ENCODE data around the gene DGKK.
"Not testable (repeated sequence)": the region's sequence is repeated elsewhere in the genome, so short reads cannot be mapped to it uniquely, and the experiment has no call there.

DGKK gene

DNA sequence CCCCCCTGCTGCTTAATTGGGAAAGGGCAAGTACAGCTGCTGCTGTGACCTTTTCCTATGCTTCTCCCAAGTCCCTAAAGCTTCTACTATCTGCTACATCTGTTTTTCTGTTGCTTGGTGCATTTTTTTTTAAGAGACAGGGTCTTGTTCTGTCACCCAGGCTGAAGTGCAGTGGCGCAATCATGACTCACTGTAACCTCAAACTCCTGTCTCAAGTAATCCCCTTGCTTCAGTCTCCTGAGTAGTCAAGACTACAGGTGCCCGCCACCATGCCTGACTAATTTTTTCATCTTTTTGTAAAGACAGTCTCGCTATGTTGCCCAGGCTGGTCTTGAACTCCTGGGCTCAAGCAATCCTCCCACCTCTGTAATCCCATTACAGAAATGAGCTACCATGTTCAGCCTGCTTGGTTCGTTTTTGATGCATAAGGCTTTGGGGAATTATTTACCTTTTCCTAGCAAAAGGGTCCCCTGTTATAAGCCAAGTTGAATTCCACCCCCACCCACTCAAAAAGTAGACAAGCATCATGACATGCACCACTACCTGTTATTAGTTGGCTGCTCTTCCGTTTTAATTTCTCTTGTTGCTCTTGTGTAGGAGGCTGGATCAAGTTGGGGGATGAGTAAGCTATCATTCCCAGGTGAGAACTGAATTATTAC is 39.6 kb downstream of the DGKK start:
- no peak for DNase-seq

DNA sequence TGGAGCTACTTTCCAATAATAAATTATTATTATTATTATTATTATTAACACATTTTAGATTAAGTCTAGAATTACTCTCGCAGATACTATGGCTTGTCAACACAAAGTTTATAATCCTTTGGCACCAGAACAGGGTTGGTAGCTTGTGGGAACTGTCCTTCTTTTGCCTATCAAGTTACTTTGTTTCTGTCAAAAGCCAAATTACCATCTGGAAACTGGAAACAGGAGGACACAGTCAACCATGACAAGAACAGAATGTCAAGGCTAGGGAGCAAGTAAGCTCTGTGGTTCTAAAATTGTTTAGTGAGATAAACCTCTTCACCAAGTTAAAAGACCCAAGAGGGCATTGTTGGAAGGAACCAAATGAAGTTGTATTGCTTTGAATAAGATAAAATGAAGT is 42.5 kb downstream of the DGKK start:
- DNase-seq: no peak

DNA sequence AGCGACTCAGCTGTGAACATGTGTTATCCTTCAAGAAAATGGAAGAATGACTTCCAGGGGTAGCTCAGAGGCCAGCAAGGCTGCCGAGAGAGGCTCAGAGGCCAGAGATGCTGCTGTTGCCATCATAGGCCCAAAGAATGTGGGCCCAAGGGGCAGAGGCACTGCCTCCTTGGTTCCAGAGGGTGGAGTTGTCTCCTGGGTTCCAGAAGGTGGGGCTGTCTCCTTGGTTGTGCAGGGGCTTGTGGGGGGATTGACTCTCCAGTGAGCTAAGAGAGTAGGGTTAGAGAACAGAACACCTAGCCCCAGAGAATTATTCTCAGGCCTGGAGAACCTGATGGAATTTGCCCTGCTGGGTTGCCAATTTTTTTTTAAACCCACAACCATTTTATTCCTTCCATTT is 62.6 kb downstream of the DGKK start:
- no peak for DNase-seq

DNA sequence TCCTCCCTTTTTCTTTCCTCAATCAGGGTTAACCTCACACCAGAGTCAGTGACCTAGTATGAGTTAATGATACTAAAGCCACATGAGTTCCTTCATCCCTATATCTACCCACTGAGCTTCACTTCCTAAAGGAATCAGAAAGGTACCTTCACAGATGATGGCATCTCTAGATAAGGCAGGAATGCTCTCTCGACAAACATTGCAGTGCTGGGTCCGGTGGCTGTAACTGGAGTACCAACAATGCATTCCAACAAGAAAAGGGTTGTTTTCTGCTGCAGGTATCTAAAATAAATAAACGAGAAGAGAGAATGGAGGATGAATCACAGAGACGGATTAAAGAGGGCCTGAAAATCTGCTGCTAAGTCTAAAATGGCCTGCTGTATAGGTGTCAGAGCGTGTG is 66.7 kb downstream of the DGKK start:
- DNase-seq: no peak

DNA sequence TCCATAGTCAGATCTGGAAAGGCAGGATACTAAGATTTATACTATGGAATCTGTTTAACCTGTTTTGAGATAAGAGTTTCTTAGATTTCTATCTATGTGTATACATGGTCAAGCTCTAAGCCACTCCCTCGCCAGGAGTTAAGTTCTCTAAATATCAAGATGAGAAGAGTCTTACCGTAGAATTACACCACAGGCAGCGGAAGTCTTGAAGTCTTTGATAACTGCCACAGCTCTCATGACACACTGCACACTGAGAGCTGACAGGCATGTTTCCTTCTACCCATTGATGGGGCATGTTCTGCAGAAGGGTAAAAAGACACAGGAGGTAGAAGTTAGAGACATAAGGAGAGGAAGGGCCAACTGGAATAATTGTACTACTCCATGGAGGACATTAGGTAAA is 67.7 kb downstream of the DGKK start:
- DNase-seq: no peak

DNA sequence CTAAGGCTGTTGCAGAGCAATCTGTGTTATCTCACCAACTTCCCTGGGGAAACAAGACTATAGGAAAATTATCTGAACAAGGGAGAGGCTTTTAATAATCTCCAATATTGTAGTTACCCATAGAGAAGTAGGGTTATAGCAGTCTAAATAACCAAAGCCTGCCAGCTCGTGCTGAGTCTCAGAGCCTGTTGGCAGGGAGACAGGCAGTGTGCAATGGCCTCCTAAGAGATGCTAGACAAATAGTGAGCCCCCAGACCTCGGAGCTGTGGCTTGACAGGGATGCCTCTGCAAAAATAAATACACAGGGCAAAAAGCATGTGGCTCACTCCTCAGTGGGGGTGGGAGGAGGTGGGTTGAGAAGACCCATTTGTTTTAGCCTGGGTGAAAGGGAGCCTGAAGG is 76.7 kb downstream of the DGKK start:
- DNase-seq: no peak

DNA sequence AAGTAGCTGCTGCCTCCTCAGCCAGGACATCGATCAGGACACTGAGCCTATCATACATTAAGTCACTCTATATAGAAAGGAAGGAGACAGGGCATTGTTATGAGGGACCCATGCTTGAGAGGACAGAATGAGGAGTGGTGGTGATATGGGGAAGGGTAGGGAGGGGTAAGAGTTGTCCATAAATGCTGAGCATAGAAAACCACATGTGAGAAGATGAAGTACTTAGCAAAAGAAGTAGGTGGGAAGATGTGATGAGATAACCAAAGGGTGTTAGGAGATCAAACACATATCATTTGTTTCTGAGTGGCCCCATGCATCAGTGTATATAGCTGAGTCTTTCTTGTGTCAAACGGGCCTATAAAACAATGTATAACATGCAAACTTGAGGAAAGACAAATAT is 84.1 kb downstream of the DGKK start:
- no peak for DNase-seq

DNA sequence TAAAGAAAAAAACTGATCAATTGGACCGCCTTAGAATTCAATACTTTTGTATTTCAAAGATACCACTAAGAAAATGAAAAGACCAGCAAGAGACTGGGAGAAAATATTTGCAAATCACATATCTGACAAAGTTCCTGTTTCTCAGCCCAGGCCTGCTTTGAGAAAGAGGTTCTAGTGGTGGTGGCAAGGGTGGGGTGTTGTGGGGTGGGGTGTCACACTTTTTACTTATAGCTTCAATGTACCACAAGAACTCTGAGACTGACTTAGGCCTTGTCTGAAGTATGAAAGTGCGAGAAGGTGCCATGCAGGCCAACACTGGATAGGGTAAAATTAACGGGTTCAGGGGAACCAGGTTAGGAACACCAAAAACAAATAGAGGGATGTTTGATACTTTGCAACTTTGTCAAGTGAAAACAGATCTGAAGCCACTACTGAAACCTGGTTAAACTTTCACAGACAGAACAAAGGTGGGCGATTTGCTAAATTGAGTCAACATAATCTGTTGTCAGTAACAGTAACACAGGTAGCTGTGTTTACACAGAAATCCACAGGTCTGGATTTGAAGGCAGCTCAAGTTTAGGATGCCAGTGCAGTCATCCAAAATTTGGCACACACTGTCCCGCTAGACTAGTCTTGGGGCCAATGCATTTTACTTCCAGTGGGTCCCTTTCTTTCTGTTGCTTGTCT is 88.8 kb downstream of the DGKK start:
- no peak for DNase-seq

DNA sequence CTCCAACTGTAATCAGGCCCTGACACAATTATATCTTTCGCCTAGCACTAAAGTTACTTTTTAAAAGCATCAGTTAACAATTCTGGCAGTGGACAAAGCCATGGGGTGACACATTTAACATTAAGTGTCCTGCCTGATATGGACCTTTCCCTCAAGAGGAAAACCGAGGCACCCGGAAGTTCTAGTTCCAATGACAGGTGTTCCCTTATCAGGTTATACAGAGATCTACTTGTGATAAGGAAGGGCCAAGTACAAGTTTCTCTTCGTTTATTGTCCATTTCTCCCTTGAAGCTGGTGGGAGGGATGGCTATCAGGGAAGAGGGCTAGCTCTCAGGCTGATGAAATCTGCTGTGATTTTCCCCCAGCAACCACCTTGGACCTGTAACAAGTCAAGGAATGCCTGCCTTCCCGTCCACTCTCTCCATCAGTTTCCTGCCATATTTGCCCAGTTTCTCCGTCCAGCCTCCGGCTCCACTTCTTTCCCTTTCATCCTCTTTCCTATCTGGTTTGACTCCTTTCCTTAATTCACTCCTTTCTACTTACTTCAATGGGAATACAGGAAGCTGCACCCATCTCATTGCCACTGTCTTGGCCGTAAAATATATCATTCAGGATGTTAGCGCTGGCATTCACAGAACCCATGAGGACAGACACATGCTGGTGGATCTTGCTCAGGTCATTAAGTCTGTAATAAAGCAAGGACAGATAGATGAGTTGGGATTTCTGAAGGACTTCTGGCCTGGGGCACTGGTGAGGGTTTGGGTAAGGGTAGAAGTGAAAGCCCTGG is 95.0 kb downstream of the DGKK start:
- DNase-seq: no peak

DNA sequence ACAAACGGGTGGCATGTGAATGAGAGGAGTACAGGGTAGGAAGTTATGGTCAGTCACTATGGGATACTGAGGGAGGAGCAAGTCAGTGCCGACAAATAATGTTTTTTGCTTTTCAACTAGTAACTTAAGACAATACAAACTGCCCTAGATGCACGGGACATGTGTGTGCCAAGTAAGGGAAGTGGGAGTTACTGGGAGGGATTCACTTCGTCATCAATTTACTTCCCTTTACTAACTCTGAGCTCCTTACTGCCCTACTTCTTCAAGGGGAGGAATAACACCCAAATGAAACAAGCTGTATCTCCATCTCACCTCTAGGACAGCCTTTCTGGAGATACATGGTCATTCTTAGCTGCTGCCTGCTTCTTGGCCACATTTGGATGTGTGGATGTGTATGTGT is 97.7 kb downstream of the DGKK start:
- no peak for DNase-seq

DNA sequence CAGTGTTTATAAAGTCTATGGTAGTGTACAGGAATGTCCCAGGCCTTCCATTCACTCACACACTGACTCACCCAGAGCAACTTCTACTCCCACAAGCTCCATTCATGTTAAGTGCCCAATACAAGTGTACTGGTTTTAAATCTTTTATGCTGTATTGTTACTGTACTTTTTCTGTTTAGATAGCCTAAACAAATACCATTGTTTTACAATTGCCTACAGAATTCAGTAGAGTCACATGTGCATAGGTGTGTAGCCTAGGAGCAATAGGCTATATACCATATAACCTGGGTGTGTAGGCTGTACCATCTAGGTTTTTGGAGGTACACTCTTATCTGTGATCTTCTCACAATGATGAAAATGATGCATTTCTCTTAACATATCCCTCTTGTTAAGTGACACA is 126.7 kb downstream of the DGKK start:
- no peak for DNase-seq

DNA sequence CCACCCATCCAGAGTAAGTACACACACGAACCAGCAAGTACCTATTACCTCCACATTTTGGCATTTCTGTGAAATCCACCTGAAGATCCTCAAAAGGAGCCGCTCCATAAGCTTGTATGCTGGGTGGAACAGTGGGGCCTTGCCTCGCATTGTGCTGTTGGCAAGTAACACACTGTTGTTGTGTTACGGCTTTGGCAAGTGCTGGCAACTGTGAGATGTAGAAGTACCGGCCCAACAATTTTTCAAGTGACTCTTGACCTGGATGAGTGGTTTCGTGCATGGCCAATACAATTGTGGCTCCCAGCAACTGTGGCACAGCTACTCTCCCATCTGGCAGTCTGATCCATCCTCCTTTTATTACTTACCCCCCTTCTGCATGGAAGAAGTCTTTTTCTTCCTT is 137.3 kb downstream of the DGKK start:
- DNase-seq: no peak

DNA sequence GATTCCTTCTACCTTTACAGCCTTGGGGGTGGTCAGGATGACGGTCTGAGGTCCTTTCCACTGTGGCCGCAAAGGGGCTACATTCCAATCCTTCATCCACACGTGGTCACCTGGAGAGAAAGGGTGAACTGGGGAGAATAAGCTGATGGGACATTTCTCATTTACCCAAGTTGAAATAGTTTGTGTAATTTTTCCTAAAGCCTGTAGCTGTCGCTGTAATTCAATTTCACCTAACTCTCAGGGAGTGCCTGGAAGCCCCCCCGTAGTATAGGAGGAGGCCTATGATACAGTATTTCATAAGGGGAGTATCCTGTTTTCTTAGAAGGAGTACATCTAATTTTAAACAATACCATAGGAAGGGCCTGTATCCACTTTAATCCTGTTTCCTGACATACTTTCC is 138.0 kb downstream of the DGKK start:
- DNase-seq: not testable (repeated sequence)

DNA sequence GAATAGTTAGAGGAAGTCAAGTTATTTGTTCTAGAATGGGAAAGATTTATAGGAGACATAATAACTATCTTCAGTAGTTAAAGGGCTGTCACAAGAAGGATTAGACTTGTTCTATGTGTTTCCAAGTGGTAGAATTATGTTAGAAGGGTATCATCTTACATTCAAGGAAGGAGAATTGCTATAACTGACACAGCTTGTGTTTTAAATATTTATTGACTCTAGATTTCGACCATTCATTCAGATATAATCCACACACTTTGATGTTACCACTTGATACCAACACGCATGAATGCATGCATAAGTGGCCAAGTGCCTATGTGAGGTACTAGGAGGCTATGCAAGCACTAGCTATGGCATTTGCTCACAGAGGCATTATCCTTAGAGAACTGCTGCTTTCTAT is 143.4 kb downstream of the DGKK start:
- DNase-seq: no peak

Data from NCI-H1105 treated with DMSO at 0.1 percent for 48 hours (cell line).